GM06990 (cell line): ENCODE results near the gene TBC1D8.

Source experiments
- DNase-seq: peaks from one replicate; pipeline ENCODE4 v3.0.0-alpha.2; 2011; ENCODE audit not compliant: insufficient read length; ENCODE audit errors: extremely low read depth
- H3K27me3 ChIP-seq: replicated peaks from 2 replicates; pipeline ENCODE4 v1.6.0; 2011; ENCODE audit warnings: low read length; ENCODE audit not compliant: control insufficient read depth, insufficient read depth
- H3K36me3 ChIP-seq: 2 replicates; pipeline ENCODE4 v1.5.1; 2011; ENCODE audit warnings: low read length; ENCODE audit not compliant: control insufficient read depth, insufficient read depth
- H3K4me3 ChIP-seq: replicated peaks from 2 replicates; pipeline ENCODE4 v1.5.1; 2011; ENCODE audit warnings: low read depth, mild to moderate bottlenecking, control low read depth, low read length
- TF ChIP-seq, protein P1 (sequence below): IDR thresholded peaks from 2 replicates; pipeline ENCODE4 v1.5.1; 2011; ENCODE audit warnings: low read length, control low read depth, mild to moderate bottlenecking, inconsistent platforms; ENCODE audit not compliant: insufficient read depth, poor library complexity, severe bottlenecking

Gene TBC1D8

DNA sequence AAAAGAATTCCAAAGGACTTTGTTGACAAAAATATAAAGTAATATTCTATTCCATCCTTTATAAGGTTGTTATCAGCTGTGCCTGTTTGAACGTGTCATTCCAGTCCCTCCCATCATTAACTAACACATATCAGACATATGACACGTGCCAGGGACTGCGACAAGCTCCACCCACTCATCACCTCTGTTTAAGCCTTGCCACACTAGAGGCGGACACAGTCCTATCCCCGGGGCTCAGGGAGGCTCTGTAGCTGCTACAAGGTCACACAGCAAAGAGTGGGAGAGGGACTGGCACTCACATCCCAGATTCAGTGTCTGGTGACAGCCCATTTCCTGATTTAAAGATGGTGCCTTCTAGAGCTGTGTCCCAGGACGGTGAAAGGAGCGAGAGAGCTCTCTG is 30.0 kb downstream of the TBC1D8 start:
- TF ChIP-seq, protein P1, sequence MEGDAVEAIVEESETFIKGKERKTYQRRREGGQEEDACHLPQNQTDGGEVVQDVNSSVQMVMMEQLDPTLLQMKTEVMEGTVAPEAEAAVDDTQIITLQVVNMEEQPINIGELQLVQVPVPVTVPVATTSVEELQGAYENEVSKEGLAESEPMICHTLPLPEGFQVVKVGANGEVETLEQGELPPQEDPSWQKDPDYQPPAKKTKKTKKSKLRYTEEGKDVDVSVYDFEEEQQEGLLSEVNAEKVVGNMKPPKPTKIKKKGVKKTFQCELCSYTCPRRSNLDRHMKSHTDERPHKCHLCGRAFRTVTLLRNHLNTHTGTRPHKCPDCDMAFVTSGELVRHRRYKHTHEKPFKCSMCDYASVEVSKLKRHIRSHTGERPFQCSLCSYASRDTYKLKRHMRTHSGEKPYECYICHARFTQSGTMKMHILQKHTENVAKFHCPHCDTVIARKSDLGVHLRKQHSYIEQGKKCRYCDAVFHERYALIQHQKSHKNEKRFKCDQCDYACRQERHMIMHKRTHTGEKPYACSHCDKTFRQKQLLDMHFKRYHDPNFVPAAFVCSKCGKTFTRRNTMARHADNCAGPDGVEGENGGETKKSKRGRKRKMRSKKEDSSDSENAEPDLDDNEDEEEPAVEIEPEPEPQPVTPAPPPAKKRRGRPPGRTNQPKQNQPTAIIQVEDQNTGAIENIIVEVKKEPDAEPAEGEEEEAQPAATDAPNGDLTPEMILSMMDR = no peak
- no peaks in the 10 kb centered on the region for H3K36me3 ChIP-seq
- no peak for DNase-seq
- H3K27me3 ChIP-seq = no peaks in the 10 kb centered on the region; the same call in 1 of the 2 replicates
- H3K4me3 ChIP-seq = no peak overlapping the region

DNA sequence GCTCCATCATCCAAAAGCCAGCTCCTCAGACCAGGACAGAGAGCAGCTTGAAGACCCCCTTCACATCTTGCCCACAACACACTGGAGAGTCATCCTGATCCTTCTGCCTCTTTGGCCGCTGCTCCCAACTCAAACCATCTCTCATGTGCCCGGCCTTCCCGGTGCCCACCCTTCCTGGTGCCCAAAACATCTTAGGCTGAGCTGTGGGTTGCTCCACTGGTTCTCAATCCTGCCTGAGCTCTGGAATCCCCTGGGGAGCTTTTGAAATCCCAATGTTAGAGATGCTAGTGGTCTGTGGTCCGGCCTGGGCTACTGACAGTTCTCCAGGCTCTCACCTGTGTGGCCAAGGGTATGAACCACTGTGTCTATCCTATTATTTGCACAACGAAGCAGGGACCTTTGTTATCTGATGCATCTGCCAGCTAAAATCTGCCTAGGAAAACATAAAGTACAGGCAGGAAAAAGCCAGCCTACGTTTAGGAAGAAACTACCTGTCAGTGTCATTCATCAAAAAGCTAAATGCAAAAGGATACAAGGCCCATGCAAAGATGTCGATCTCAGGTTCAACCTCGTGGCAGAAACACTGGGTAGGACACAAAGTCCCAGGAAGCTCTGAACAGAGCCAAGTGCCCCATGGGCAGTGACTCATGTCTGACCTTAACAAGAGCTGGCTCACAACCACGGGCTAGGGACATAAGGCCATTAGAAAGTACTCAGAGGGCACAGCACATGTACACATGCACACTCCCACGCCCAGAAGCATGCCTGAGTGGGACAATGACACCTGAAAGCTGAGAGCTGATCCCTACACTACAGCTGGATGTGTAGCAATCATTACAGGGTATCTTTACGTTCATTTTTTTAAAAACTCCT is 30.8 kb downstream of the TBC1D8 start:
- H3K4me3 ChIP-seq = no peak overlapping the region
- no peaks in the 10 kb centered on the region for H3K27me3 ChIP-seq
- TF ChIP-seq, protein P1 = no peak
- no peaks in the 10 kb centered on the region for H3K36me3 ChIP-seq
- no peak for DNase-seq

DNA sequence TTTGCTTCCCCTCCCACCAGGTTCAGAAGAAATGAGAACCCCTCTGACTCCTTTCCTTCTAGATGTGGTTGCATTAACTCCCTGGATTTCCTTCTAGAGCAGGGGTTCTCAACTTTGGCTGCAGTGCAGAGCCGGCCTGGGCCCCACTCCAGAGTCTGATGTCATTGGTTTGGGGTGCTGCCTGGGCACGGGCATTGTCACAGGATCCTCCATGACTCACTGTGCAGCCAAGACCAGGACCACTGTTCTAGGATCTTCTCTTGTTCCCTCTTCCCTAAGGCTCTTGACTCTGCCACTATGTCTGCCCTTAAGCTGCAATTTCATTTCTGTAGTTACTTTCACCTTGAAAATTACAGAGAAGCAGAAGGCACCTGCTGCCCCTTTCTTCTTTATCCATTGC is 31.8 kb downstream of the TBC1D8 start:
- Histone ChIP-seq H3K4me3 (no peak overlapping the region), H3K36me3 (no peaks in the 10 kb centered on the region), H3K27me3 (no peaks in the 10 kb centered on the region)
- no peak for DNase-seq
- TF ChIP-seq, protein P1 = no peak

DNA sequence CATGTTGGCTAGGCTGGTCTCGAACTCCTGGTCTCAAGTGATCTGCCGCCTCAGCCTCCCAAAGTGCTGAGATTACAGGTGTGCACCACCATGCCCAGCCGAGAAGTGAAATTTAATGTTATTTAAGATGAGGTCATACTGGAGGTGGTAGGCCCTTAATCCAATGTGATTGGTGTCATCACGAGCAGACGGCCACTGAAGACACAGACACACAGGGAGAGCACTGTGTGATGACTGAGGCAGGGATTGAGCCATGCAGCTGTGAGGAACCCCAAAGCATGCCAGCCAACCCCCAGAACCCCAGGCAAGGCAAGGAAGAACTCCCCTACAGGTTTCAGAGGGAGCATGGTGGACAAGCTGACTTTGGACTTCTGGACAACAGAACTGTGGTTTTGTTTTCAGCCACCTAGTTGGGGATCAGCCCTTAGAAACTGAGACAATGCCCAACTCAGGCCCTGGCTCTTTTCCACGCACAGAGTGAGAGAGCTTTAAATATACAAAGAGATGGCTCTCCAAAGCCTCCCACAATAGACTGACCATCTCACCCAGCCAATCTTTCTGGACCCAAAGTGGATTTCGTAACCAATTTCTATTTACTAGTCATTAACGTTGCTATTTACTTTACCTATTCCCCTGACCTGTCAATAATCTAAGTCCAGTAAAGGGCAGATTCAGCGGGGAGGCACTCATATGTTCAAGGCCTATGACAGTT is 34.2 kb downstream of the TBC1D8 start:
- Histone ChIP-seq H3K4me3 (no peak overlapping the region), H3K36me3 (no peaks in the 10 kb centered on the region), H3K27me3 (no peaks in the 10 kb centered on the region)
- no peak for DNase-seq
- TF ChIP-seq, protein P1 = no peak

DNA sequence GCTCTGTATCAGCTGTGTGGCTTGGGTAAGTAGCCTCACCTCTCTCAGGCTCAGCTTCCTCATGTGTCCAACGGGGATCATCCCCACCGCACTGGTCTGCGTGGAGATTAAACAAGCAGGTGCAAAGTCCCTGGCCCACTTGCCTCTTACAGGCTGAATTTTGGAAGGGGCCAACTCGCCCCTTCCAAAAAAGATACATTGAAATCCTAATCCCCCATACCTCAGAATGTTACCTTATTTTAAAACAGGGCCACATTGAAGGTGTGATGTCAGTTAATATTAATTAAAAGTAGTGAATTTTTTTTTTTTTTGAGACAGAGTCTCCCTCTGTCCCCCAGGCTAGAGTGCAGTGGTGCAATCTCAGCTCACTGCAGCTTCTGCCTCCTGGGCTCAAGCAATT is 34.8 kb downstream of the TBC1D8 start:
- DNase-seq = no peak
- TF ChIP-seq, protein P1 = no peak
- H3K4me3 ChIP-seq = no peak overlapping the region
- no peaks in the 10 kb centered on the region for H3K36me3 ChIP-seq
- H3K27me3 ChIP-seq = no peaks in the 10 kb centered on the region
